H1 (cell line): ENCODE results near the gene C1QTNF4. TPM values are rescaled to one million over a fixed set of nuclear protein-coding genes. Genes with fewer than 3 reads are reported as not detected.

Experiments
- CTCF ChIA-PET: fragments of 300-600 bp; sonication (Branson Sonifier 250); formaldehyde crosslinking; loops from one replicate; lab custom pipeline; 2021; ENCODE audit not compliant: partially characterized antibody; lab: Charles Lee
- POLR2A ChIA-PET: fragments of 300-600 bp; sonication (Branson Sonifier 250); formaldehyde crosslinking; loops from one replicate; lab custom pipeline; 2021; ENCODE audit warnings: inconsistent platforms; ENCODE audit not compliant: partially characterized antibody; lab: Charles Lee
- DNase-seq, 2 experiments: peaks; one replicate each; pipeline versions ENCODE4 v3.0.0 to v3.0.0-alpha.2; 2010 to 2022; ENCODE audit warnings: low spot score in 2 of 2, low read depth in 1 of 2, mixed read lengths in 1 of 2
- FAIRE-seq: peaks from 2 replicates; lab custom pipeline; 2011; peaks lifted over from hg19 to GRCh38; lab: Jason Lieb, UNC
- H2AFZ ChIP-seq: 2 replicates; pipeline ENCODE4 v1.8.1; 2012; ENCODE audit warnings: low read length, inconsistent platforms
- H2AK5ac ChIP-seq: 2 replicates; pipeline ENCODE4 v1.6.1; 2013; ENCODE audit warnings: low read depth, low read length
- H2BK120ac ChIP-seq: replicated peaks from 2 replicates; pipeline ENCODE3; 2013; ENCODE audit warnings: low read depth, low read length, inconsistent platforms
- H2BK12ac ChIP-seq: 2 replicates; pipeline ENCODE4 v1.6.1; 2013; ENCODE audit warnings: low read depth, low read length
- H2BK15ac ChIP-seq: 2 replicates; pipeline ENCODE4 v1.6.1; 2013; ENCODE audit warnings: low read length
- H2BK20ac ChIP-seq: 2 replicates; pipeline ENCODE4 v1.6.1; 2013; ENCODE audit warnings: low read length
- H2BK5ac ChIP-seq: 2 replicates; pipeline ENCODE4 v1.6.1; 2013; ENCODE audit warnings: low read depth, low read length
- H3K14ac ChIP-seq: 2 replicates; pipeline ENCODE4 v1.6.1; 2013; ENCODE audit warnings: inconsistent platforms; ENCODE audit not compliant: insufficient read length
- H3K18ac ChIP-seq: 2 replicates; pipeline ENCODE4 v1.6.1; 2013; ENCODE audit warnings: low read length; ENCODE audit errors: extremely low read depth
- H3K23ac ChIP-seq: 2 replicates; pipeline ENCODE4 v1.6.1; 2013; ENCODE audit warnings: inconsistent platforms; ENCODE audit not compliant: insufficient read length
- H3K23me2 ChIP-seq: 2 replicates; pipeline ENCODE4 v1.6.1; 2013; ENCODE audit warnings: low read depth, low read length
- H3K27ac ChIP-seq: 2 replicates; pipeline ENCODE4 v1.6.1; 2011; ENCODE audit warnings: low read depth, low read length, inconsistent platforms
- H3K27me3 ChIP-seq, 4 experiments: replicated peaks in 1 of 4; 1 replicate in 1 of 4; 2 replicates in 3 of 4; pipeline versions ENCODE4 v1.6.1 to v1.8.1; 2011 to 2013; ENCODE audit warnings: low read length in 3 of 4, mild to moderate bottlenecking in 3 of 4, inconsistent platforms in 2 of 4, mixed read lengths in 2 of 4, moderate library complexity in 1 of 4; ENCODE audit not compliant: control insufficient read depth in 3 of 4, insufficient read depth in 3 of 4; ENCODE audit errors: extremely low read depth in 1 of 4
- H3K36me3 ChIP-seq, 4 experiments: 2 replicates each; pipeline versions ENCODE4 v1.6.1 to v1.8.1; 2011 to 2013; ENCODE audit warnings: mild to moderate bottlenecking in 4 of 4, low read length in 3 of 4, moderate library complexity in 2 of 4, control low read depth in 1 of 4, inconsistent platforms in 1 of 4; ENCODE audit not compliant: insufficient read depth in 4 of 4, control insufficient read depth in 2 of 4
- H3K4ac ChIP-seq: replicated peaks from 2 replicates; pipeline ENCODE3; 2013; ENCODE audit warnings: low read length, low read depth, mixed read lengths, inconsistent platforms; ENCODE audit not compliant: insufficient read length
- H3K4me1 ChIP-seq, 4 experiments: replicated peaks in 1 of 4; 1 replicate in 1 of 4; 2 replicates in 3 of 4; pipeline versions ENCODE4 v1.6.1 to v1.8.1; 2011 to 2013; ENCODE audit warnings: low read length in 3 of 4, inconsistent platforms in 2 of 4, mixed read lengths in 1 of 4; ENCODE audit not compliant: insufficient read depth in 4 of 4, control insufficient read depth in 3 of 4
- H3K4me2 ChIP-seq, 2 experiments: 2 replicates each; pipeline versions ENCODE4 v1.6.1 to v1.8.1; 2011 to 2013; ENCODE audit warnings: low read depth in 2 of 2, low read length in 2 of 2, control low read depth in 1 of 2, inconsistent platforms in 1 of 2, mild to moderate bottlenecking in 1 of 2; ENCODE audit not compliant: insufficient read depth in 1 of 2
- H3K4me3 ChIP-seq, 4 experiments: fragments of 200-600, 300-600 bp in 1 of 4; sonication (generic), shearing (Covaris generic), sonication (Bioruptor Twin) in 1 of 4; 2 replicates each; pipeline versions ENCODE4 v1.5.1 to v1.8.1; 2011 to 2016; ENCODE audit warnings: low read length in 4 of 4, low read depth in 3 of 4, control low read depth in 2 of 4, inconsistent platforms in 2 of 4, mild to moderate bottlenecking in 2 of 4, mixed read lengths in 1 of 4, moderate library complexity in 1 of 4; ENCODE audit not compliant: insufficient read depth in 2 of 4; ENCODE audit errors: extremely low read depth in 1 of 4
- H3K56ac ChIP-seq: replicated peaks from 2 replicates; pipeline ENCODE3; 2013; ENCODE audit warnings: low read depth, mild to moderate bottlenecking, mixed read lengths, low read length, inconsistent platforms; ENCODE audit not compliant: insufficient read length
- H3K79me1 ChIP-seq: 2 replicates; pipeline ENCODE4 v1.6.1; 2013; ENCODE audit warnings: low read depth, low read length, control low read depth
- H3K79me2 ChIP-seq, 2 experiments: 2 replicates each; pipeline versions ENCODE4 v1.6.1 to v1.8.1; 2012 to 2013; ENCODE audit warnings: low read length in 2 of 2, mild to moderate bottlenecking in 2 of 2, inconsistent platforms in 1 of 2; ENCODE audit not compliant: insufficient read depth in 2 of 2, control insufficient read depth in 1 of 2
- H3K9ac ChIP-seq, 4 experiments: replicated peaks in 1 of 4; 1 replicate in 1 of 4; 2 replicates in 3 of 4; pipeline versions ENCODE4 v1.6.1 to v1.8.1; 2011 to 2013; ENCODE audit warnings: low read depth in 3 of 4, low read length in 3 of 4, control low read depth in 2 of 4, mild to moderate bottlenecking in 2 of 4, moderate library complexity in 2 of 4, inconsistent platforms in 1 of 4; ENCODE audit errors: extremely low read depth in 1 of 4
- H3K9me3 ChIP-seq, 2 experiments: 2 replicates each; pipeline versions ENCODE4 v1.6.1 to v1.8.1; 2012 to 2013; ENCODE audit warnings: mild to moderate bottlenecking in 2 of 2, moderate library complexity in 2 of 2, control low read depth in 1 of 2, inconsistent platforms in 1 of 2, low read depth in 1 of 2, low read length in 1 of 2, mixed read lengths in 1 of 2; ENCODE audit not compliant: insufficient read depth in 2 of 2
- H4K20me1 ChIP-seq, 2 experiments: replicated peaks in 1 of 2; 2 replicates each; pipeline versions ENCODE3 to v1.8.1; 2011 to 2013; ENCODE audit warnings: inconsistent platforms in 2 of 2, low read length in 2 of 2, mild to moderate bottlenecking in 1 of 2; ENCODE audit not compliant: insufficient read depth in 2 of 2, control insufficient read depth in 1 of 2
- H4K5ac ChIP-seq: 2 replicates; pipeline ENCODE4 v1.6.1; 2013; ENCODE audit warnings: low read length, low read depth, mixed read lengths, inconsistent platforms; ENCODE audit not compliant: insufficient read length
- H4K8ac ChIP-seq: 2 replicates; pipeline ENCODE4 v1.8.0; 2013; ENCODE audit warnings: mild to moderate bottlenecking, moderate library complexity, low read length, inconsistent platforms; ENCODE audit not compliant: insufficient read depth; ENCODE audit errors: extremely low read depth
- H4K91ac ChIP-seq: replicated peaks from 2 replicates; pipeline ENCODE3; 2013; ENCODE audit warnings: low read length, mixed read lengths, inconsistent platforms; ENCODE audit not compliant: insufficient read length
- E2F6 ChIP-seq: IDR thresholded peaks from 2 replicates; pipeline ENCODE4 v1.6.1; 2012; ENCODE audit warnings: inconsistent platforms
- EP300 ChIP-seq, 2 experiments: IDR thresholded peaks; 1 replicate in 1 of 2; 2 replicates in 1 of 2; pipeline ENCODE4 v1.6.1; 2011 to 2012; ENCODE audit warnings: low read depth in 2 of 2, low read length in 2 of 2, mild to moderate bottlenecking in 2 of 2, borderline replicate concordance in 1 of 2, inconsistent platforms in 1 of 2, moderate library complexity in 1 of 2
- MAFK ChIP-seq: IDR thresholded peaks from 2 replicates; pipeline ENCODE4 v1.6.1; 2012; ENCODE audit warnings: low read depth, mild to moderate bottlenecking, improper control_type of control experiment, low read length
- RAD21 ChIP-seq, 2 experiments: IDR thresholded peaks in 1 of 2; conservative IDR thresholded peaks in 1 of 2; 2 replicates each; pipeline ENCODE4 v1.6.1; 2011; ENCODE audit warnings: low read depth in 2 of 2, low read length in 2 of 2, improper control_type of control experiment in 1 of 2, inconsistent platforms in 1 of 2, mild to moderate bottlenecking in 1 of 2, moderate library complexity in 1 of 2
- SRF ChIP-seq: IDR thresholded peaks from 2 replicates; pipeline ENCODE4 v1.6.1; 2011; ENCODE audit warnings: mild to moderate bottlenecking, low read depth, low read length, moderate library complexity
- WGBS, 2 experiments: shearing (Covaris generic) in 1 of 2; methylation state at CpG; one replicate each; pipeline versions ENCODE4 v1.1.6 to v1.1.7; 2013 to 2015; ENCODE audit warnings: low lambda C conversion rate in 2 of 2, mixed read lengths in 2 of 2, inconsistent platforms in 1 of 2, low coverage in 1 of 2, missing lambda C conversion rate in 1 of 2; ENCODE audit not compliant: insufficient replicate concordance in 2 of 2, insufficient coverage in 1 of 2, insufficient read length in 1 of 2; ENCODE audit errors: extremely low coverage in 1 of 2, missing lambda C conversion rate in 1 of 2; 5-methylcytosine and 5-hydroxymethylcytosine counted together
- polyA plus RNA-seq, 7 experiments: library from polyadenylated mRNA; depleted of rRNA in 3 of 7; stranded (reverse) in 5 of 7; unstranded in 2 of 7; fragments of >200 nt in 5 of 7; fragments of 200-250 nt in 2 of 7; gene quantifications; 1 replicate in 5 of 7; 2 replicates in 1 of 7; 4 replicates in 1 of 7; pipeline versions ENCODE4 v1.2.1 to v1.2.3, GENCODE V29; 2011 to 2013; ENCODE audit warnings: missing spikeins in 2 of 7, mixed read lengths in 2 of 7
- total RNA-seq: library from RNA; stranded (reverse); fragmentation: NEBNext Ultra II Directional; extraction: Animal tissue kit (Norgen Biotek cat#: 25700); gene quantifications from 2 replicates; pipeline ENCODE4 v1.2.1, GENCODE V29; 2021

Gene C1QTNF4
- total and polyA plus RNA-seq, 2 of the 8 experiments (the other 6 are each of a cell fraction or from before 2014, with no cell fraction given), result 3.9 to 6.0 TPM

- Histone ChIP-seq H3K4ac (no peak overlapping the region), H4K8ac (no peak overlapping the region), H2BK20ac (no peak overlapping the region), H3K4me1 (no peaks in the 10 kb centered on the region), H3K14ac (no peak overlapping the region), H3K79me2 (peaks cover 0 to 13% of the 10 kb centered on the region in 2 experiments; a peak in 2 of 4 replicates), H3K4me2 (no peak overlapping the region), H3K23ac (no peak overlapping the region), H2BK15ac (no peak overlapping the region), H3K27ac (no peak overlapping the region), H4K91ac (no peak overlapping the region), H2BK5ac (no peak overlapping the region), H4K5ac (no peak overlapping the region), H3K27me3 (no peaks in the 10 kb centered on the region), H3K9me3 (no peaks in the 10 kb centered on the region), H4K20me1 (peaks cover 0 to 8% of the 10 kb centered on the region in 2 experiments), H3K36me3 (peaks cover 11 to 40% (median 23%) of the 10 kb centered on the region in 4 experiments), H2BK120ac (no peak overlapping the region), H2BK12ac (no peak overlapping the region), H3K23me2 (no peaks in the 10 kb centered on the region), H2AFZ (no peak overlapping the region), H3K4me3 (no peak overlapping the region), H3K18ac (no peak overlapping the region), H2AK5ac (no peak overlapping the region), H3K9ac (no peak overlapping the region), H3K79me1 (peaks cover 8% of the 10 kb centered on the region; the same call in 1 of the 2 replicates), H3K56ac (no peak overlapping the region)
- WGBS, 2 experiments, result 95% methylated on average over 4 of the region's 4 CpGs; no CpG with 5 or more reads in 1 of the 2 experiments
- POLR2A ChIA-PET, result interaction anchor here (0.6 to 2.1 kb wide), 6 partner anchors 9 to 184 kb away, joined by 3 to 11 read pairs (median 3); partner anchors contain the start of gene CELF1
- DNase-seq, result no peak
- no peak for TF ChIP-seq E2F6
- no peak for TF ChIP-seq RAD21 (IDR thresholded peaks at IDR 0.05 in 1 of 2, conservative IDR thresholded peaks at IDR 0.05 in 1 of 2; ENCODE audit: low read depth in 2 of 2, low read length in 2 of 2)
- TF ChIP-seq MAFK, result no peak
- no peak for TF ChIP-seq EP300 (IDR thresholded peaks at IDR 0.05; ENCODE audit: borderline replicate concordance in 1 of 2, low read depth in 2 of 2, low read length in 2 of 2)
- no peak for TF ChIP-seq SRF
- CTCF ChIA-PET, result interaction anchor here (2.0 kb wide), 1 partner anchor 46 kb away, joined by 5 read pairs; no protein-coding TSS in a partner anchor
- FAIRE-seq, result no peak
These were observed 22.9 kb downstream of the C1QTNF4 start for GRCh38 chr11:47571357-47571729.
